HG03108 (cell line): ENCODE measurements around the gene LUC7L2.
"Not testable (repeated sequence)": the region's sequence is repeated elsewhere in the genome, so short reads cannot be mapped to it uniquely, and the experiment has no call there.

Experiments used
- ATAC-seq: cut with Tn5 transposase; IDR thresholded peaks from one replicate; pipeline ENCODE4 v1.9.1; 2021; ENCODE audit warnings: moderate library complexity; ENCODE audit not compliant: unreplicated experiment

The LUC7L2 gene

DNA sequence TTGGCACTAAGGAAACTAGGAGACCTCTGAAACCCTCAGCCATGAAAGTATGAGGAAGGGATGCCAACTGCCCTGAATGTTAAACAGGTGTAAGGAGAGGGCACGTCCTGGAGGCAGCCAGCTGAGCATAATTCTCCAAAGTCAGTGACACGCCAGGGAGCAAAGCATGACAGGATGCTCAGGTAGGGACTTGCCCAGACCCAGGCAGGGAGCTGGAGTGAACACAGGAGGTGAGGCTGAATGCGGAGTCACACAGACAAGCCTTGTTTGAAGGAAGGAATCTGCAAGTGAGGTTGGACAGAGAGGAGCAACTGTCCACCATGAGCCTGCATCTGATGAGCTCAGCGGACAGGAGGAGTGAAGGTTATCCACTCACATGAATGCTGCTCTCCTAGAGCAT, 82.3 kb downstream of the LUC7L2 start:
- no peak for ATAC-seq

DNA sequence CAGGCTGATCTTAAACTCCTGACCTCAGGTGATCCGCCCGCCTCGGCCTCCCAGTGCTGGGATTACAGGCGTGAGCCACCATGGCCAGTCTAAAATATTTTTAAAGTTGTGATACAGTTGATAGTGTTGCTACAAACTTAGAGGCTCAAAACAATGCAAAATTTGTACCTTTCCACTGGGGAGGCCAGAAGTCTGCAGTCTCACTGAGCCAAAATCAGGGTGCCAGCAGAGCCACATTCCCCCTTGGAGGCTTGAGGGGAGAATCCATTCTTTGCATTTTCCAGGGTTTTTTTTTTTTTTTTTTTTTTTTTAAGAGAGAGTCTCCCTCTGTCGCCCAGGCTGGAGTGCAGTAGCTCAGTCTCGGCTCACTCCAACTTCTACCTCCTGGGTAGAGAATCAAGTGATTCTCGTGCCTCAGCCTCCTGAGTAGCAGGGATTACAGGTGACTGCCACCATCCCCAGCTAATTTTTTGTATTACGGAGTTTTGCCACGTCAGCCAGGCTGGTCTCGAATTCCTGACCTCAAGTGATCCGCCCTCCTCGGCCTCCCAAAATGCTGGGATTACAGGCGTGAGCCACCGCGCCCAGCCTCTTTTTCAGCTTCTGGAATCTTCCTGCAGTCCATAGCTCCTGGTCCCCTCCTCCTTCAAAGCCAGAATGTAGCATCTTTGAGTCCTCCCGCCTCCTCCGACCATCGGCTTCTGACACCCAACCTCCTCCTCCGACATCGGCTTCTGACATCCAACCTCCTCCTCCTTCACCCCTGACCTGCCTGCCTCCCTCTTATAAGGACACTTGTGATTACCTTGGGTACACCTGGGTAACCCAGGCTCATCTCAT, 86.6 kb downstream of the LUC7L2 start:
- ATAC-seq: no peak

DNA sequence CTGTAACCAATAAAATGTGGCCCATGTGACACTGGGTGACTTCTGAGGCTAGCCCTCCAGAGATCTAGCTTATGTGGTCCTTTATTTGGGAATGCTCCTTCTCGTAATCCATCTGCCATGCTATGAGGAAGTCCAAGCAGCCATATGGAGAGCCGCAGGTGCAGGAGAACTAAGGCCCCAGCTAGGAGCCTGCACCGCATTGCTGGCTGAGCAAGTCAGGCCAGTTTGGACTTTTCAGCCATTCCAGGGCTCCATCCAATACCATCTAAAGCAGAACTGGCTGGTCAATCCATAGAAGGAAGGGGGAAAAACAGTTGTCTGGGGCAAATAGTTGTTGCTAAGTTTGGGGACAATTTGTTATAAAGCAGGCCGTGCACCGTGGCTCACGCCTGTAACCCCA, 91.2 kb downstream of the LUC7L2 start:
- ATAC-seq: no peak

DNA sequence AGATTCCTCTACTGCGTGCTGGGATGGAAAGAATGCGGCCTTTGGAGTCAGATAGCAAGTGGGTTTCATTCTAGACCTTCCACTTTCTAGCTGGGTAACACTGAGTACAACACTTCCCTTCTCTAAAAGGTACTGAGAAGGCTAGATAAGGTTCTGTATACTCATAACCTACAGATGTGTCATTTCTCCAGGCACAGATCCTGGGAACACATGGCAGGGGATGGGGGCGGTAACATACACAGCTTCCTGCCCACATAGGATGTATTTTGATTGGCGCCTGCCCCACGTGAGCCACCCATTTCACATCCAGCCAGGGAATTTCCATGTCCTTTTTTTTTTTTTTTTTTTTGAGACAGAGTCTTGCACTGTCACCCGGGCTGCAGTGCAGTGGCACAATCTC, 91.9 kb downstream of the LUC7L2 start:
- no peak for ATAC-seq

DNA sequence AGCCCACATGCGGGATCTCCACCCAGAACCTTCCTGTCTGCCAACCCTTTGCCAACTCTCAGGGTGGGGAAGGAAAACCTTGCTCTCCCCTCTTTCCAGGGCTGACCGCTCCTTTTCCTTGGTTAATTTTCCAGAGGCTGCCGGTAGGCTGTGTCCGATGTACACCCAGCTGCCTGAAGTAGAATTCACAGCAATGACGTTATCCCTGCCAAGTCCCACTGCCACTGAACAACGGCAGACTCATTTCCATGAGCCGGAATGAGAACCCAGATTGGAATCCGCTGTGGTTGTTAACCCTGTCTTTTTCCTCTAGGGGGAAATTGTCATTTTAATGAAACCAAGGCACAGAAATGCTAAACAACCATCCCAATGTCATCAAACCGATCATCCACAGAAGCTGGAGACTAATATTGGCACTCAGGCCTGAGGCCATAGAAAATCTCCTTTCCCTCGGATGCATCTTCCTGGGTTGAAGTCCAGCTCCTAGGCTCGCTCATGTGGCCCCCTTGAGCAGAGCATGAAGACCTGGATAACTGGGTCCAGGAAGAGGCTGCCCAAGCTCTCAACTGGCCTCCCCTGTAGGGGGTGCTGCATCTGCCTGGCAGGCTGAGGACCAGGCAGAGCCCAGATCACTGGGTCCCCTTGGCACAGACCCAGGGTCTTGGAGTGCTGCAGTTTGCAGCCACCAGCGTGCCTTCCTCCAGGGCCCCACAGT, 93.4 kb downstream of the LUC7L2 start:
- no peak for ATAC-seq

DNA sequence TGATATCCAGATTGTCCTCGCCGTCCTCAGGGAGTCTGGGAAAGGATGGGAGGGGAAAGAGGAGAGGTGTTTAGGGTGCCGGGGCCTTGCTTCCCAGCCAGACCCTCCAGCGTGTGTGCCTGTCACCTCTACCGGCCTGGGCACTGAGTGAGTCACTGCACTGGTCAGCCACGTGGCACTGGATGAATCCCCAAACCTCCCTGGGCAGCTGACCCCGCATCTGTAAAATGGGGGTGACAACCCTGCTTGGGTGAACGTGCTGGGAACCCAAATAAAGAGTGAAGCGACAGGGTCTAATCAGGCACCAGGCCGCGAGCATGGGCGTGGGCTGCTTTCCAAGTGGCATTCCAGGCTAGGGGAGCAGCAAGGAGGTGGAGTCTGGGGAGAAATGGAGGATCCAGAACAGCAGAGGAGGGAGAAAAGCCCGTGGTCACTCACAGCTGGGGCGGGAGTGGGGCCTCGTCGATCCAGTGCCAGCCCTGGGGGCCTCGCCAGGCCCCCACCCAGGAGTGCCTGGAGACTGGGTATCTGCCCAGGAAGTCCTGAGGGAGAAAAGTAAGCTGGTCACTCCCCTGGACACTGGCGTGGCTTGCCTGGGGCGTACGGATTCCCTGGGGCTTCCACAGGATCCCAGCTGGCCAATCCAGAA, 94.1 kb downstream of the LUC7L2 start:
- no peak for ATAC-seq

DNA sequence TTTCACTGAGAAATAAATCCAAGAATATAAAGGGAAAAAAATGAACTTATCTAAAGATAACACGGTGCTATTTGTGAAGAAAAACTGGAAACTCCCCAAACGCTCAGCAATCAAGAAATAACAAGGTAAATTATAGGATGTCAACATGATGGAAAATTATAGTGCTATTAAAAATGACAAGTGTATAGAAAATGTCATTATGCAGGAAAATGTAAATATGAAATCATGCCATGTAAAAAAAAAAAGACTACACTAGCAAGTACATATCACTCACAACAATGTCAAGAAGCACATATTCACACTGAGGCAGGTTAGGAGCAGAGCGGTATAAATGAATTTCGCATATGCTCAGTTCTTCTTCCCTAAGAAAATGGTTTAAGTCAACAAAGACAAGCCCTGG, 96.1 kb downstream of the LUC7L2 start:
- ATAC-seq: no peak

DNA sequence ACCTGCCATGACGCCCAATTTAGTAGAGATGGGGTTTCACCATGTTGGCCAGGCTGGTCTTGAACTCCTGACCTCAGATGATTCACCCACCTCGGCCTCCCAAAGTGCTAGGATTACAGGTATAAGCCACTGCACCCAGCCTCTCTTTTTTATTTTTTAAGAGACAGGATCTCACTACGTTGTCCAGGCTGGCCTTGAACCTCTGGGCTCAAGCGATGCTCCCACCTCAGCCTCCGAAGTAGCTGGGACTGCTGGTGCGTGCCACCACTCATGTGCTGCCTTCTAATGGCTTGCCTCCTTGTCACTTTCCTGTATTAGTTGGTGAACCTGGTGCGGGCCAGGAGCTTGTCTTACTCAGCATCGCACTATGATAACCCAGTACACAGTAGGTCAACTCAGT, 96.8 kb downstream of the LUC7L2 start:
- ATAC-seq: no peak

DNA sequence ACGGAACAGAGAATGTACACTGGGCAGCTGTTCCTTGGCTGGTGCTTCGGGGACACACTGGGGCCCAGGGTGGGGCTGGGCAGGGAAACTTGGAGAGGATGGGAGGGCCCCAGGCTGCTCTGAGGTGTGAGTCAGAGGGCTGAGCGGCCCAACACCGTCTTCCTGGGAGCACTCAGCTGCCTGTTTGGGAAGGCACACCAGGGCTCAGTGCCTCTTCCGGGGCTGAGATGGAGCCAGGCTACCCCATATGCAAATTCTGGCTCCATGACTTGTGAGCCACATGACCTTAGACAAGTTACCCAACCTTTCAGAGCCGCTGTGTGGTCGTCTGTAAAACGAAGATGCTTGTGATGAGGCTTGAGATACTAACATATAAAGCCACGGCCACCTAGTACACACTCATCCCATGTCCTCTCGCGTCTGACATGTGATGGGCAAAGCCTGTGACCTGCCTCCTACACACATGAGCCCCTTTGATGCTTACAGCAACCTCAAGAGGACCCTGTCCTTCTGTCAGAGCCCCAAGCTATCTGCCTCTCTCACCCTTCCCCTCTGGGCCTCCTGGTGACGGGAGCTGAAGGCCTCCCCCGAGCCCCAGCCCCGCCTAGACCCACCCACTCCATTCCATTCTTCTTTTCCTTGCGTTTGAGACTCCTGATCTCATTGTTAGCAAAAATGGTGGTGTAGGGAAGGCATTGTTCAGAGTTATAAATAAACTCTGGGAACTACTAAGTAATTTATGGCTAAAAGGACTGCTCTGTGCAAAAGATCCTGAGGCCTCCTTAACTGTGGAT, 97.7 kb downstream of the LUC7L2 start:
- ATAC-seq: no peak

DNA sequence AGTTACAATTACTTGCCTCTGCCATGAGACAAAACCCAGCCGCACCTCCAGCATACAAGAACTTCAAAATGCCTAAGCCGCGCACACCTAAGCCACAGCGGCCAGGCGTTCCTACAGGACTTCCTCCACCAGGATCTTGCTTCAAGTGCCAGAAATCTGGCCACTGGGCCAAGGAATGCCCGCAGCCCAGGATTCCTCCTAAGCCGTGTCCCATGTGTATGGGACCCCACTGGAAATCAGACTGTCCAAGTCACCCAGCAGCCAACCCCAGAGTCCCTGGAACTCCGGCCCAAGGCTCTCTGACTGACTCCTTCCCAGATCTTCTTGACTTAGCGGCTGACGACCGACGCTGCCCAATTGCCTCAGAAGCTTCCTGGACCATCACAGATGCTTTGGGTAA, 103.7 kb downstream of the LUC7L2 start:
- ATAC-seq: not testable (repeated sequence)

DNA sequence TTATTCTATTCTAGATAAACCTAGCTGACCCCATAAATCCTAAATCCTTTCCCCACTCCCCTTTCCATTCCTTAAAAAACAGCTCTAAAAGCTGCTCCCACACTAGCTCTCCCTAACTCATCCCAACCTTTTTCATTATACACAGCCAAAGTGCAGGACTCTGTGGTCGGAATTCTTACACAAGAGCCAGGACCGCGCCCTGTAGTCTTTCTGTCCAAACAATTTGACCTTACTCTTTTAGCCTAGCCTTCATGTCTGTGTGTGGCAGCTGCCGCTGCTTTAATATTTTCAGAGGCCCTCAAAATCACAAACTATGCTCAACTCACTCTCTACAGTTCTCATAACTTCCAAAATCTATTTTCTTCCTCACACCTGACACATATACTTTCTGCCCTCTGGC, 104.8 kb downstream of the LUC7L2 start:
- not testable (repeated sequence) for ATAC-seq

DNA sequence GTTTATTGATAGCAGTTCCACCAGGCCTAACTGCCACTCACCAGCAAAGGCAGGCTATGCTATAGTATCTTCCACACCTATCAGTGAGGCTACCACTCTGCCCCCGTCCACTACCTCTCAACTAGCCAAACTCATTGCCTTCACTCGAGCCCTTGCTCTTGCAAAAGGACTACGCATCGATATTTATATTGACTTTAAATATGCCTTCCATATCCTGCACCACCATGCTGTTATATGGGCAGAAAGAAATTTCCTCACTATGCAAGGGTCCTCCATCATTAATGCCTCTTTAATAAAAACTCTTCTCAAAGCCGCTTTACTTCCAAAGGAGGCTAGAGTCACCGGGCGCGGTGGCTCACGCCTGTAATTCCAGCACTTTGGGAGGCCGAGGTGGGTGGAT, 105.4 kb downstream of the LUC7L2 start:
- ATAC-seq: not testable (repeated sequence)

DNA sequence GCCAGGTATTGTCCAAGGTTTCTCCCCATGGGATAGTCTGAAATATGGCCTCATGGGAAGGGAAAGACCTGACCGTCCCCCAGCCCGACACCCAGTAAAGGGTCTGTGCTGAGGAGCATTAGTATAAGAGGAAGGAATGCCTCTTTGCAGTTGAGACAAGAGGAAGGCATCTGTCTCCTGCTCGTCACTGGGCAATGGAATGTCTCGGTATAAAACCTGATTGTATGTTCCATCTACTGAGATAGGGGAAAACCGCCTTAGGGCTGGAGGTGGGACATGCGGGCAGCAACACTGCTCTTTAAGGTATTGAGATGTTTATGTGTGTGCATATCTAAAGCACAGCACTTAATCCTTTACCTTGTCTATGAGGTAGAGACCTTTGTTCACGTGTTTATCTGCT, 108.0 kb downstream of the LUC7L2 start:
- not testable (repeated sequence) for ATAC-seq

DNA sequence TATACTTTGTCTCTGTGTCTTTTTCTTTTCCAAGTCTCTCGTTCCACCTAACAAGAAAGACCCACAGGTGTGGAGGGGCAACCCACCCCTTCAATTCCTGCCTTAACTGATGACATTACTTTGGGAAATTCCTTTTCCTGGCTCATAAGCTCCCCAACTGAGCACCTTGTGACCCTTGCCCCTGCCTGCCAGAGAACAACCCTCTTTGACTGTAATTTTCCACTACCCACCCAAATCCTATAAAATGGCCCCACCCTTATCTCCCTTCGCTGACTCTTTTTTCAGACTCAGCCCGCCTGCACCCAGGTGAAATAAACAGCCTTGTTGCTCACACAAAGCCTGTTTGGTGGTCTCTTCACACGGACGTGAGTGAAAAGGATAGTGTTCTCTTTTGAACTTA, 108.6 kb downstream of the LUC7L2 start:
- ATAC-seq: not testable (repeated sequence)

DNA sequence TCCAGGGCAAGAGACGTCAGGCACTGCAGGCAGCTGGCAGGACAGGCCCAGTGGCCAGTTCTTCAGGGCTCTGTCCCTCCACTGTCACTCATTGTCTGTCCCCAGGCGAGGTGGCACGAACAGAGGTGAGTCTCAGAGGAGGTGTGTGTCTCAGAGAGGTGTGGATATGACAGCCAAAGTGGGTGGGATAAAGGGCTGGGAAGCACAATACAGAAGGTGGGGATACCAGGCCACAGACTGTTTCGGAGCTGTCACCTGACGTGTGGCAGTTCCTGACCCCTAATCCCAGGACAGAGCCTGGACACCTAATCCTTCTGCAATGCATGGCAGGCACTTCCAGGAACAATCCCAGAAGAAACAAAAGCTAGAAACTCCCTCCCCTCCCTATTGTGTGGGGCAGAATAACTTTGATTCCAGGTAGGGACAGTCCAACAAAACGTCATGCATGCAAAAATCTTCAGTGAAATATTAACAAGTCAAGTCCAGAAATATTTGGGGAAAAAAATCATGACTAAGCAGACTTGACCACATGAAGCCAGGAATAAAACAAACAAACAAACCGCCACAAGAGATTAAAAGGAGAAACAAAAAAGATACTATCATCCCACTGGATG, 112.2 kb downstream of the LUC7L2 start:
- no peak for ATAC-seq
